HEK293 (cell line): Measurements from ENCODE around the gene ANO8.
A peak's percentile ranks its signal among the peaks of the same experiment; 100 is the strongest.

Experiments
- KLF1 ChIP-seq: fragments of 450-650 bp; formaldehyde crosslinking; IDR thresholded peaks from 2 replicates; pipeline ENCODE4 v1.5.1; 2016; ENCODE audit warnings: missing biosample characterization, missing genetic modification characterization
- YY1 ChIP-seq: fragments of 450-650 bp; formaldehyde crosslinking; IDR thresholded peaks from 2 replicates; pipeline ENCODE4 v1.5.1; 2018; ENCODE audit warnings: missing biosample characterization, missing genetic modification characterization
- ZBTB7A ChIP-seq: fragments of 450-650 bp; formaldehyde crosslinking; IDR thresholded peaks from 2 replicates; pipeline ENCODE4 v1.5.1; 2016; ENCODE audit warnings: low read depth, missing biosample characterization, missing genetic modification characterization
- ZFP37 ChIP-seq: fragments of 450-650 bp; formaldehyde crosslinking; IDR thresholded peaks from 2 replicates; pipeline ENCODE4 v1.5.1; 2016; ENCODE audit warnings: missing biosample characterization, missing genetic modification characterization
- ZNF132 ChIP-seq: fragments of 450-650 bp; formaldehyde crosslinking; IDR thresholded peaks from 2 replicates; pipeline ENCODE4 v1.5.1; 2017; ENCODE audit warnings: missing biosample characterization, missing genetic modification characterization, borderline replicate concordance
- ZNF133 ChIP-seq: fragments of 450-650 bp; formaldehyde crosslinking; IDR thresholded peaks from 2 replicates; pipeline ENCODE4 v1.5.1; 2016; ENCODE audit warnings: missing biosample characterization, missing genetic modification characterization
- ZNF558 ChIP-seq: fragments of 450-650 bp; formaldehyde crosslinking; IDR thresholded peaks from 2 replicates; pipeline ENCODE4 v1.5.1; 2016; ENCODE audit warnings: missing biosample characterization, missing genetic modification characterization
- ZNF707 ChIP-seq: fragments of 450-650 bp; formaldehyde crosslinking; IDR thresholded peaks from 2 replicates; pipeline ENCODE4 v1.5.1; 2016; ENCODE audit warnings: missing biosample characterization, missing genetic modification characterization
- TF ChIP-seq, protein P1 (sequence below): fragments of 450-650 bp; formaldehyde crosslinking; IDR thresholded peaks from 2 replicates; pipeline ENCODE4 v1.5.1; 2016; ENCODE audit warnings: missing biosample characterization, missing genetic modification characterization

GRCh38 chr19:17339088-17339741, 4.6 kb upstream of the ANO8 start:
- TF ChIP-seq ZNF558 (tag by site-specific recombination) (no peak), KLF1 (peak; percentile 90), ZFP37 (tag by site-specific recombination) (no peak), YY1 (no peak), ZNF132 (tag by site-specific recombination) (no peak), ZBTB7A (tag by site-specific recombination) (no peak), ZNF707 (tag by site-specific recombination) (no peak), ZNF133 (tag by site-specific recombination) (no peak)
- TF ChIP-seq, protein P1, sequence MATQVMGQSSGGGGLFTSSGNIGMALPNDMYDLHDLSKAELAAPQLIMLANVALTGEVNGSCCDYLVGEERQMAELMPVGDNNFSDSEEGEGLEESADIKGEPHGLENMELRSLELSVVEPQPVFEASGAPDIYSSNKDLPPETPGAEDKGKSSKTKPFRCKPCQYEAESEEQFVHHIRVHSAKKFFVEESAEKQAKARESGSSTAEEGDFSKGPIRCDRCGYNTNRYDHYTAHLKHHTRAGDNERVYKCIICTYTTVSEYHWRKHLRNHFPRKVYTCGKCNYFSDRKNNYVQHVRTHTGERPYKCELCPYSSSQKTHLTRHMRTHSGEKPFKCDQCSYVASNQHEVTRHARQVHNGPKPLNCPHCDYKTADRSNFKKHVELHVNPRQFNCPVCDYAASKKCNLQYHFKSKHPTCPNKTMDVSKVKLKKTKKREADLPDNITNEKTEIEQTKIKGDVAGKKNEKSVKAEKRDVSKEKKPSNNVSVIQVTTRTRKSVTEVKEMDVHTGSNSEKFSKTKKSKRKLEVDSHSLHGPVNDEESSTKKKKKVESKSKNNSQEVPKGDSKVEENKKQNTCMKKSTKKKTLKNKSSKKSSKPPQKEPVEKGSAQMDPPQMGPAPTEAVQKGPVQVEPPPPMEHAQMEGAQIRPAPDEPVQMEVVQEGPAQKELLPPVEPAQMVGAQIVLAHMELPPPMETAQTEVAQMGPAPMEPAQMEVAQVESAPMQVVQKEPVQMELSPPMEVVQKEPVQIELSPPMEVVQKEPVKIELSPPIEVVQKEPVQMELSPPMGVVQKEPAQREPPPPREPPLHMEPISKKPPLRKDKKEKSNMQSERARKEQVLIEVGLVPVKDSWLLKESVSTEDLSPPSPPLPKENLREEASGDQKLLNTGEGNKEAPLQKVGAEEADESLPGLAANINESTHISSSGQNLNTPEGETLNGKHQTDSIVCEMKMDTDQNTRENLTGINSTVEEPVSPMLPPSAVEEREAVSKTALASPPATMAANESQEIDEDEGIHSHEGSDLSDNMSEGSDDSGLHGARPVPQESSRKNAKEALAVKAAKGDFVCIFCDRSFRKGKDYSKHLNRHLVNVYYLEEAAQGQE (tag by site-specific recombination) = no peak
